Measurements from ENCODE around the gene CCL22. TPM values are rescaled to one million over a fixed set of nuclear protein-coding genes. Genes with fewer than 3 reads are reported as not detected.

CCL22 gene
- total and polyA plus RNA-seq, 7 donors = 2.9 TPM; not detected in 6

- TF ChIP-seq POLR2AphosphoS5 (IDR thresholded peaks at IDR 0.05) (no peak), EP300 (IDR thresholded peaks at IDR 0.05) (no peak), POLR2A (IDR thresholded peaks at IDR 0.05) (no peak), CTCF (IDR thresholded peaks at IDR 0.05) (no peak)
- intact Hi-C loops (cut with DNase I) = no loop called here
These were observed 45.6 kb downstream of the CCL22 start, which contains the start of gene CCL17 for GRCh38 chr16:57403965-57404817. Gene CCL17, plus strand, starts transcription at chr16:57404767. Its CDS starts 9,166 bp downstream, at chr16:57413933.

GRCh38 chr16:57405097-57405496, 46.5 kb downstream of the CCL22 start:
- WGBS, 2 donors = 74 to 83% methylated on average over 3 of the region's 3 CpGs

More at GRCh38 chr16:57403965-57404817, 45.6 kb downstream of the CCL22 start, which contains the start of gene CCL17:
- Histone ChIP-seq H3K27ac (no peak within 1 kb of the TSS), H3K4me3 (no peak within 1 kb of the TSS), H3K27me3 (no peaks in the 10 kb centered on the region), H3K4me1 (no peaks in the 10 kb centered on the region), H3K9me3 (no peaks in the 10 kb centered on the region), H3K36me3 (no peaks in the 10 kb centered on the region)
- no peak for DNase-seq
- WGBS, 2 donors = 80 to 82% methylated on average over 17 of the region's 17 CpGs

GRCh38 chr16:57406881-57407280, 48.3 kb downstream of the CCL22 start:
- 38 to 69% methylated on average over 2 of the region's 2 CpGs for WGBS, 2 donors
- H3K4me1 ChIP-seq = no peaks in the 10 kb centered on the region
- H3K27ac ChIP-seq = no peak overlapping the region
- TF ChIP-seq EP300 (IDR thresholded peaks at IDR 0.05) (no peak), POLR2A (IDR thresholded peaks at IDR 0.05) (no peak), POLR2AphosphoS5 (IDR thresholded peaks at IDR 0.05) (no peak), CTCF (IDR thresholded peaks at IDR 0.05) (no peak)
- H3K36me3 ChIP-seq = no peaks in the 10 kb centered on the region
- DNase-seq = no peak
- H3K9me3 ChIP-seq = no peaks in the 10 kb centered on the region
- intact Hi-C loops (cut with DNase I) = no loop called here
- no peaks in the 10 kb centered on the region for H3K27me3 ChIP-seq
- H3K4me3 ChIP-seq = no peak overlapping the region

More at GRCh38 chr16:57405097-57405496, 46.5 kb downstream of the CCL22 start:
- Histone ChIP-seq H3K4me1 (no peaks in the 10 kb centered on the region), H3K9me3 (no peaks in the 10 kb centered on the region), H3K27ac (no peak overlapping the region), H3K4me3 (no peak overlapping the region), H3K27me3 (no peaks in the 10 kb centered on the region), H3K36me3 (no peaks in the 10 kb centered on the region)
- no peak for TF ChIP-seq POLR2A (IDR thresholded peaks at IDR 0.05)
- no peak for TF ChIP-seq CTCF (IDR thresholded peaks at IDR 0.05)
- no peak for TF ChIP-seq POLR2AphosphoS5 (IDR thresholded peaks at IDR 0.05)
- TF ChIP-seq EP300 (IDR thresholded peaks at IDR 0.05) = no peak
- intact Hi-C loops (cut with DNase I) = no loop called here
- DNase-seq = no peak

GRCh38 chr16:57407521-57408353, 49.2 kb downstream of the CCL22 start:
- H3K27ac ChIP-seq = no peak overlapping the region
- DNase-seq = no peak
- H3K4me3 ChIP-seq = no peak overlapping the region
- H3K4me1 ChIP-seq = no peaks in the 10 kb centered on the region
- 93 to 94% methylated on average over 5 of the region's 5 CpGs for WGBS, 2 donors
- TF ChIP-seq CTCF (IDR thresholded peaks at IDR 0.05) (no peak), POLR2A (IDR thresholded peaks at IDR 0.05) (no peak), POLR2AphosphoS5 (IDR thresholded peaks at IDR 0.05) (no peak), EP300 (IDR thresholded peaks at IDR 0.05) (no peak)
- intact Hi-C loops (cut with DNase I) = no loop called here
- H3K27me3 ChIP-seq = no peaks in the 10 kb centered on the region
- H3K9me3 ChIP-seq = no peaks in the 10 kb centered on the region
- no peaks in the 10 kb centered on the region for H3K36me3 ChIP-seq
